D721Med (cell line): Measurements from ENCODE around the gene FGF14.

Source experiments
- DNase-seq: peaks from one replicate; pipeline ENCODE4 v3.0.0; 2011; ENCODE audit warnings: low spot score; ENCODE audit not compliant: insufficient read length
- FAIRE-seq: peaks from 2 replicates; lab custom pipeline; 2011; peaks lifted over from hg19 to GRCh38; lab: Jason Lieb, UNC
- CTCF ChIP-seq: IDR thresholded peaks from 2 replicates; pipeline ENCODE4 v1.5.1; 2012; ENCODE audit warnings: mild to moderate bottlenecking, control low read depth; ENCODE audit not compliant: insufficient read depth; ENCODE audit errors: missing control alignments

FGF14 gene

GRCh38 chr13:101717353-101717752, 684.5 kb downstream of the FGF14 start:
- DNase-seq (no peak), FAIRE-seq (no peak)
- TF ChIP-seq CTCF, result no peak

GRCh38 chr13:101714195-101714594, 687.7 kb downstream of the FGF14 start:
- no peak for DNase-seq
- no peak for FAIRE-seq
- no peak for TF ChIP-seq CTCF

- TF ChIP-seq CTCF, result no peak
- DNase-seq (no peak), FAIRE-seq (no peak)
Measured at GRCh38 chr13:101712026-101712348, 689.9 kb downstream of the FGF14 start.

GRCh38 chr13:101711307-101712025, 690.4 kb downstream of the FGF14 start:
- no peak for TF ChIP-seq CTCF
- FAIRE-seq, result no peak
- no peak for DNase-seq

GRCh38 chr13:101709952-101710351, 691.9 kb downstream of the FGF14 start:
- DNase-seq, result no peak
- TF ChIP-seq CTCF, result no peak
- no peak for FAIRE-seq

- DNase-seq (no peak), FAIRE-seq (no peak)
- TF ChIP-seq CTCF, result no peak
Measured at GRCh38 chr13:101708115-101708514, 693.7 kb downstream of the FGF14 start.

- FAIRE-seq (no peak), DNase-seq (no peak)
- no peak for TF ChIP-seq CTCF
Measured at GRCh38 chr13:101707659-101708058, 694.2 kb downstream of the FGF14 start.
